Measurements from ENCODE around the gene MORN3.
"Not testable (repeated sequence)": the region's sequence is repeated elsewhere in the genome, so short reads cannot be mapped to it uniquely, and the experiment has no call there.

The MORN3 gene

DNA sequence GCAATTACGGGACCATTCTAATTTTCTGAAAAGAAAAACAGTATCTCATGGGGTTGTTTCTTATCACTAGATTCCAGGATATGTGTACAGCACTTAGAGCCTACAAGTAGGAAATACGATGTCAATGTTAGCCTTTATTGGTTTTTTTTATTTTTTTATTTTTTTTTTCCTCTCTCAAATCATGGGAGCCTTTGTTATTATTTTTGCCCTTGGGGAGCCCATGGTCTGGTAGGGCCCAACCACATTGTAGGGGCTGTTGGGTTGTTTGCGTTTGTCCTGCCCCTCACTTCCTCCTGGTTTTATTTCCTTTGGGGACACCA is 5.9 kb downstream of the MORN3 start:
- Mint-ChIP-seq H3K4me1 (ENCODE audit: low read depth) (peaks cover 74% of the 10 kb centered on the region), H3K27me3 (no peaks in the 10 kb centered on the region), H3K9me3 (ENCODE audit: low read depth) (no peaks in the 10 kb centered on the region), H3K27ac (peak overlapping the region; percentile 95), H3K36me3 (no peaks in the 10 kb centered on the region), H3K4me3 (peak overlapping the region; percentile 89)

DNA sequence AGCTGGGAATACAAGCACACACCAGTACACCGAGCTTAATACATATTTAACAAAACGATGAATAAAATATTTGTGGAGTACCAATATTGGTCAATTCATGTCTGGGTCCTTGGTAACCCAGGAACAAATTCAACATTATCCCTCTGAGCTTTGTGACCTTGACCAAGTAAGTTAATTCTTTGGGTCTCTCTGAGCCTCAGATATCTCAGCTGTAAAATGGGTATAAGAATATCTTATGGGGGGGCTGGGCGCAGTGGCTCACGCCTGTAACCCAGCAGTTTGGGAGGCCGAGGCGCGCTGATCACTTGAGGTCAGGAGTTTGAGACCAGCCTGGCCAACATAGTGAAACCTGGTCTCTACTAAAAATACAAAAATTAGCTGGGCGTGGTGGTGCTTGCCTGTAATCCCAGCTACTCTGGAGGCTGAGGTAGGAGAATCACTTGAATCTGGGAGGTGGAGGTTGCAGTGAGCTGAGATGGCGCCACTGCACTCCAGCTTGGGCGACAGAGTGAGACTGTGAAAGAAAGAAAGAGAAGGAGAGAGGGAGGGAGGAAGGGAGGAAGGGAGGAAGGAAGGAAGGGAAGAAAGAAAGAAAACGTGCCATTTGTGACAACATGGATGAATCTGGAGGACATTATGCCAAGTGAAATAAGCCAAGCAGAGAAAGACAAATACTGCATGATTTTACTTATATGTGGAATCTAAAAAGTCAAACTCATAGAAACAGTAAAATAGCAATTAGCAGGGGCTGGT is 7.9 kb downstream of the MORN3 start:
- H3K27me3 Mint-ChIP-seq; H3K9me3 Mint-ChIP-seq (ENCODE audit: low read depth); H3K36me3 Mint-ChIP-seq; H3K4me3 Mint-ChIP-seq: not testable (repeated sequence)
- peaks cover 81% of the 10 kb centered on the region for H3K4me1 Mint-ChIP-seq (ENCODE audit: low read depth)
- peak overlapping the region; percentile 66 for H3K27ac Mint-ChIP-seq

DNA sequence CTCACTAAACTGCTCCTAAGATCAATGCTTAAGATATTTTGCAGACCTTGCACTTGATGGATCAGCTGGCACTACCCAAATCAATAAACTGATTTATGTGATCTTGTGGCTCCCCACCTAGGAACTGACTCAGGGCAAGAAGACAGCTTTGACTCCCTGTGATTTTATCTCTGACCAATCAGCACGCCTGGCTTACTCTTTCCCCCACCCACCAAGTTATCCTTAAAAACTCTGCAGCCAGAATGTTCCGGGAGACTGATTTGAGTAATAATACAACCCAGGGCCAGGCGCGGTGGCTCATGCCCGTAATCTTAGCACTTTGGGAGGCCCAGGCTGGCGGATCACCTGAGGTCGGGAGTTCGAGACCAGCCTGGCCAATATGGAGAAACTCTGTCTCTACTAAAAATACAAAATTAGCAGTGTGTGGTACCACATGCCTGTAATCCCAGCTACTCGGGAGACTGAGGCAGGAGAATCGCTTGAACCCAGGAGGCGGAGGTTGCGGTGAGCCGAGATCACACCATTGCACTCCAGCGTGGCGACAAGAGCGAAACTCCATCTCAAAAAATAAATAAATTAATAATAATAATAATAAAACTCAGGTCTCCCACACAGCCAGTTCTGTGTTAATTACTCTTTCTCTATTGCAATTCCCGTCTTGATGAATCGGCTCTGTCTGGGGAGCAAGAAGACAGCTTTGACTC is 12.0 kb downstream of the MORN3 start:
- Mint-ChIP-seq H3K27me3 (no peaks in the 10 kb centered on the region), H3K4me1 (ENCODE audit: low read depth) (peaks cover 56% of the 10 kb centered on the region), H3K36me3 (peaks cover 2% of the 10 kb centered on the region), H3K27ac (peak overlapping the region; percentile 72), H3K4me3 (peak overlapping the region; percentile 33), H3K9me3 (ENCODE audit: low read depth) (no peaks in the 10 kb centered on the region)

DNA sequence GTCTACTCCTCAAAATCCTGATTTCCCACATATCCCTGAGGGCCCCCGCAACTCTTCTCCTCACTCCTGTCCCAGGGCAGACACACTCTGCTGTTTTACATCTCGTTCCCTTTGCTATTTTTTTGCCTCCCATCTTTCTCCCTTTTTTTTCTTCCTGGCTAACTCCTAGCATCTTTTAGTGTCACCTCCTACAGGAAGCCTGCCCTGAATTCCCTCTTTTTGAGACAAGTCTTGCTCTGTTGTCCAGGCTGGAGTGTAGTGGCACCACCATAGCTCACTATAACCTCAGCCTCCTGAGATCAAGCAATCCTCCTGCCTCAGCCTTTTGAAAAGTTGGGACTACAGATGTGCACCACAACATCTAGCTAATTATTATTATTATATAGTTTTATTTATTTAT is 13.3 kb downstream of the MORN3 start:
- Mint-ChIP-seq H3K4me3 (no peak overlapping the region), H3K4me1 (ENCODE audit: low read depth) (peaks cover 44% of the 10 kb centered on the region), H3K27me3 (no peaks in the 10 kb centered on the region), H3K36me3 (peaks cover 2% of the 10 kb centered on the region), H3K9me3 (ENCODE audit: low read depth) (no peaks in the 10 kb centered on the region), H3K27ac (no peak overlapping the region)

DNA sequence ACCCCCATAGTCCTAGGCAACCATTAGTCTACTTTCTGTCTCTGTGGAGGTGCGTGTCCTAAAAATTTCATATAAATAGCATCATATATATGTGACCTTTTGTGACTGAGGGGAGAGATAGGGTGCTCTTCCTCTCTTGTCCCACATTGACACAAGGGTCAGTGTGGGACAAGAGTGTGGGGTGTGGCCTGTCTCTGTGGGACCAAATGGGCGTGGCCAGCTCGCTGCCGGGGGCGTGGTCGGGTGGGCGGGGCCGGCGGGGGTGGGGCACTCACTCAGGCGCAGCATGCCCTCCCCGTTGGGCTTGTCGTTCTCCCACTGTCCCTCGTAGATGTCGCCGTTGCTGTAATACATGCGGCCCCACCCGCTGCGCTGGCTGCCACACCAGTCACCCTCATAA is 15.5 kb downstream of the MORN3 start:
- Mint-ChIP-seq H3K36me3 (peaks cover 2% of the 10 kb centered on the region), H3K4me1 (ENCODE audit: low read depth) (peaks cover 41% of the 10 kb centered on the region), H3K9me3 (ENCODE audit: low read depth) (no peaks in the 10 kb centered on the region), H3K27ac (no peak overlapping the region), H3K27me3 (no peaks in the 10 kb centered on the region), H3K4me3 (no peak overlapping the region)

DNA sequence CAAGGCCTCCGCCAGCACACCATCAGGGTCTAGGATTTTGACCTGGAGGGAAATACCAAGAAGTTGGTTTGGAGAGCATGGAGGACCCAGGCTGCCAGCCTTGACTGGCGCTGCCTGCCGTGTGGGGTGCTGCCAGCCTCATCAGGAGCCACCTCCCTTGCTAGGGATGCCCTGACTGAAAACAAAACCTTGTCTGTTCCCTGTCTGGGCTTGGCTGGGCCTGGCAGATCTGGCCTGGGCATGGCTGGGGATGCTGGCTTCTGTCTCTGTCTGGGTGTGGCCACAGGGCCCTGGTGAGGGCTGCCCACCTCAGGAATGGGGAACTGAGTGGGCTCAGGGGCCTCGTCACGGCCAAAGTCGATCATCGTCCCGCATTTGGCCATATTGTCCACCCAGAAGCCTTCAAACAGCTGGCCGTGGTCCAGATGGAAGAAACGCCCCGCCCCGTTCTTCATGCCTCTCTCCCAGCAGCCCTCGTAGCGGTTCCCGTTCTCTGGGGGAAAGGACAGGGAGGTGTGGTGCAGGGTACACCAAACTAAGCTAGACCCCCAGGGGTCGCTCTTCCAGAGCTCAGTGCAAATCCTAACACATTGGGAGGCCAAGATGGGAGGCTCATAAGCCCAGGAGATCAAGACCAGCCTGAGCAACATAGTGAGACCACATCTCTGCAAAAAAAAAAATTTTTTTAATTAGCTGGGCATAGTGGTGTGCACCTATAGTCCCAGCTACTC is 16.5 kb downstream of the MORN3 start:
- no peak overlapping the region for H3K27ac Mint-ChIP-seq
- H3K27me3 Mint-ChIP-seq = no peaks in the 10 kb centered on the region
- peaks cover 2% of the 10 kb centered on the region for H3K36me3 Mint-ChIP-seq
- no peaks in the 10 kb centered on the region for H3K9me3 Mint-ChIP-seq (ENCODE audit: low read depth)
- peaks cover 34% of the 10 kb centered on the region for H3K4me1 Mint-ChIP-seq (ENCODE audit: low read depth)
- H3K4me3 Mint-ChIP-seq = no peak overlapping the region

DNA sequence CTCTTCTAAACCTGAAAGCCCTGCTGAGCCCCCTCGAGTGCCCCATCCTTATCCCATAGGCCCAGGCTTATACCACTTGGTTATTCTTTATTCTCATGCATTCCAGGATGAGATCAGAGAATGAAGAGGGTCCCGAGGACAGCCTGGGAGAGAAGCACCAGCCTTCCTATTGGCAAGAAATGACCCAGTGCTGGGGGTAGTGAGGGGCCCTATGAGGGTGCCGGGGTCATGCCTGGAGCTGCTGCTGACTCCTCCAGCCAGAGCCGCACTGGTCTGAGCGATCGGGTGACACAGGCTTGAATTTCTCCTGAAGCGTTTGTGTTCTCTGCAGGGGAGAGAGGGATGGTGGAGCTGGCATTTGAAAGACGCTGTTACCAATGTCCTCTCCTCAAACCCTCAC is 18.1 kb downstream of the MORN3 start:
- Mint-ChIP-seq H3K27ac (no peak overlapping the region), H3K4me3 (no peak overlapping the region), H3K4me1 (ENCODE audit: low read depth) (peaks cover 25% of the 10 kb centered on the region), H3K9me3 (ENCODE audit: low read depth) (no peaks in the 10 kb centered on the region), H3K36me3 (peaks cover 2% of the 10 kb centered on the region), H3K27me3 (no peaks in the 10 kb centered on the region)

DNA sequence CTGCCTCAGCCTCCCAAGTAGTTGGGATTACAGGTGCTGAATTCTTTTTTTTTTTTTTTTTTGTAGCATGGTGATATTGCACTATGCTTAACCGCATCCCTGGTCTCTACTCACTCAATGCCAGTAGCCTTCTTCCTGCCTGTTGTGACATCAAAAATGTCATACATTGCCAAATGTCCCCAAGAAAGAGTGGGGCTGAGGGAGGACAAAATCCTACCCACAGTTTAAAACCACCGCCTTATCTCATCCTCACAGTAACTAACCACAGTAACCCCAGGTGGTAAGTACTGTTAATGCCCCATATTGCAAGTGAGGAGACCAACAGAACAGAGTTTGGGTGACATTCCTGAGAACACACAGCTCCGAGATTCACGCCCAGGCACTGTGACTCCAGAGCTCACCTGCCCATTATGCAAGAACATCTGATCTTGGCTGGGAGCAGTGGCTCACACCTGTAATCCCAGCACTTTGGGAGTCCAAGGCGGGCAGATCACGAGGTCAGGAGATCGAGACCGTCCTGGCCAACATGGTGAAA is 19.6 kb downstream of the MORN3 start:
- no peak overlapping the region for H3K4me3 Mint-ChIP-seq
- peak overlapping the region; percentile 64 for H3K27ac Mint-ChIP-seq
- H3K36me3 Mint-ChIP-seq = no peaks in the 10 kb centered on the region
- peaks cover 24% of the 10 kb centered on the region for H3K4me1 Mint-ChIP-seq (ENCODE audit: low read depth)
- no peaks in the 10 kb centered on the region for H3K9me3 Mint-ChIP-seq (ENCODE audit: low read depth)
- H3K27me3 Mint-ChIP-seq = no peaks in the 10 kb centered on the region

DNA sequence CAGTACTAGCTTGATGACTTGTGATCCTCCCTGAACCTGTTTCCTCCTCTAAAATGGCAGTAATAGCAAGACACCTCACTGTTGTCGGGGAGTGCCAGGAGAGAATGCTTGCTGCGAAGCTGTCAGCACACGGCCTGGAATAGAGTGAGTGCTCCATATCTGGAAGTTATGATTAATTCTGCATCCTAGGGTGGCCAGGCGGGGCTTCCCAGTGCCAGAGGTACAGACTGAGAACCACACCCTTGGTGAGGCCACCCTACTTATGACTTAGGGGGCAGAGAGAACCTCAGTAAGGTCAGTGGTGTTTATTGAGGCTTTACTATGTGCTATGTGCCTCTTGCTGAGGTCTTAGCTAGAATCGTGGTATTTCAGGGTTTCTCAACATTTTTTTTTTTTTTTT is 20.1 kb downstream of the MORN3 start:
- peaks cover 21% of the 10 kb centered on the region for H3K4me1 Mint-ChIP-seq (ENCODE audit: low read depth)
- H3K9me3 Mint-ChIP-seq (ENCODE audit: low read depth) = no peaks in the 10 kb centered on the region
- H3K4me3 Mint-ChIP-seq = no peak overlapping the region
- H3K36me3 Mint-ChIP-seq = no peaks in the 10 kb centered on the region
- peak overlapping the region; percentile 64 for H3K27ac Mint-ChIP-seq
- no peaks in the 10 kb centered on the region for H3K27me3 Mint-ChIP-seq

DNA sequence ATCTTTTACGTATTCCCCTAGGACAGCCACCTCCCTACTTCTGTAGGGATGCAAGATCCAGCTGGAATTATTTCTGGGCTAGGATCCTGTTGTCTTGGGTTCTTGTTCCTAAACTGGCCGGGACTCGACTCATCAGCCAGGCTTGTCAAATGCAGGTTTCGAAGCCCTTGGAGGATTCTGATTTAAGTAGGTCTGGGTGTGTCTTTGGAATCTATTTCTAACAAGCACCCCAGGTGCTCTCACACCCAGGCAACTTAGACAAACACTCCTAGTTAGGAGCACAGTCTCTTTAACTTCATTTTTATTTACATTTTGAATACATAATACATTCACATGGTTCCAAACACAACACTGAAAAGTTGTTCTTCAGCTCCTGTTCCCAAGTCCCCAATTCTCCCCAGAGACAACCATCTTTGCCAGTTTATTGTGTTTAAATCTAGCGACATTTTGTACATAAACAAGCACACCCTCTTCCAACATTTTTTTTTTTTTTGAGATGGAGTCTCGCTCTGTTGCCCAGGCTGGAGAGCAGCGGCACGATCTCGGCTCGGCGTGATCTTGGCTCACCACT is 20.9 kb downstream of the MORN3 start:
- no peak overlapping the region for H3K27ac Mint-ChIP-seq
- no peaks in the 10 kb centered on the region for H3K36me3 Mint-ChIP-seq
- H3K4me3 Mint-ChIP-seq = no peak overlapping the region
- H3K4me1 Mint-ChIP-seq (ENCODE audit: low read depth) = peaks cover 19% of the 10 kb centered on the region
- no peaks in the 10 kb centered on the region for H3K27me3 Mint-ChIP-seq
- no peaks in the 10 kb centered on the region for H3K9me3 Mint-ChIP-seq (ENCODE audit: low read depth)

DNA sequence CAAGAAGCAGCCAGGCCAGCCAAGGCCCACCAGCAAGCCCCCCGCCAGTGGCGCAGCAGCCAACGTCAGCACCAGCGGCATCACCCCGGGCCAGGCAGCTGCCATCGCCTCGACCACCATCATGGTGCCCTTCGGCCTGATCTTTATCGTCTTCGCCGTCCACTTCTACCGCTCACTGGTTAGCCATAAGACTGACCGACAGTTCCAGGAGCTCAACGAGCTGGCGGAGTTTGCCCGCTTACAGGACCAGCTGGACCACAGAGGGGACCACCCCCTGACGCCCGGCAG is 28.2 kb downstream of the MORN3 start:
- no peak overlapping the region for H3K4me3 Mint-ChIP-seq
- H3K36me3 Mint-ChIP-seq = no peaks in the 10 kb centered on the region
- H3K27ac Mint-ChIP-seq = peak overlapping the region; percentile 86
- H3K9me3 Mint-ChIP-seq (ENCODE audit: low read depth) = no peaks in the 10 kb centered on the region
- no peaks in the 10 kb centered on the region for H3K27me3 Mint-ChIP-seq
- peaks cover 28% of the 10 kb centered on the region for H3K4me1 Mint-ChIP-seq (ENCODE audit: low read depth)

DNA sequence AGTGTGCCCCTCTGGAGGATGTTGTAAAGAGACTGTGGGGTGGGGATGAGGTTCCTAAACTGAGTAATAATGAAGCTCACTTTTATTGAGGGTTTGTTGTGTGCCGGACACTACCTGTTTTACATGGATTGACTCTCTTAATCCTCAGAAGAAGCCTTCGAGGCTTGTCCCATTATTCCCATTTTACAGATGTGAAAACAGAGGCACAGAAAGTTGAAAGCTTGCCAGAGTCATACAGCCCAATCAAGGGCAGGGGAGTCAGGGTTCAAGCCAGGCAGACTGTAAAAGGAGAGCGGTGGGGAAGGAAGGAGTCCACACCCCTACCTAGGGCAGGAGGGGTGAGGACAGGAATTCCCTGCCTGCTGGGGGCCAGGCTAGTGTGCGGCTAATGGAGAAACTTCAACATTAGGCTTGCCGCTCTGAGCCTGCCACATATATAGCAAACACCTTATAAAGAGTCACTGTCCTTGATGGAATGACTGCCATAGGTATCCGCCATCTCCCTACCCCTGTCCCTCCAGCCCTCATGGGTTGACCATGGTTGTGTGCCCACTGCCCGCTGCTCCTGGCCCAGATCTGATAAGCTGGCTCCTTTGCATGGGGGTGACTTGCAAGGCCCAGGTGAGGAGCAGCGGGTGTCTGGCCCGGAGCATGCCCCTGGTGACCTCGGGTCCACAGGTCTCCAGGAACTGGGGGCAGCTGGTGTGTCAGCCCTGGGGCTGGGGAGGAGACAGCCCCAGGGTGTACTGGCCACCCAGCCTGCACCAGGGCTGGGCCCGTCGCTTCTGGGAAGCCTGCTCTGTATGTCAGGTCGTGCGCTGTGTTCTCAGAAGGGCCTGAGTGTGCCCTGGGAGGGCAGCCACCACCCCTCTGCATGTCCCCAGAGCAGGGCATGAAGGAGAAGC is 30.9 kb downstream of the MORN3 start:
- H3K4me3 Mint-ChIP-seq = peak overlapping the region; percentile 75
- H3K27ac Mint-ChIP-seq = peak overlapping the region; percentile 95
- peaks cover 43% of the 10 kb centered on the region for H3K4me1 Mint-ChIP-seq (ENCODE audit: low read depth)
- H3K9me3 Mint-ChIP-seq (ENCODE audit: low read depth) = no peaks in the 10 kb centered on the region
- no peaks in the 10 kb centered on the region for H3K36me3 Mint-ChIP-seq
- H3K27me3 Mint-ChIP-seq = no peaks in the 10 kb centered on the region

DNA sequence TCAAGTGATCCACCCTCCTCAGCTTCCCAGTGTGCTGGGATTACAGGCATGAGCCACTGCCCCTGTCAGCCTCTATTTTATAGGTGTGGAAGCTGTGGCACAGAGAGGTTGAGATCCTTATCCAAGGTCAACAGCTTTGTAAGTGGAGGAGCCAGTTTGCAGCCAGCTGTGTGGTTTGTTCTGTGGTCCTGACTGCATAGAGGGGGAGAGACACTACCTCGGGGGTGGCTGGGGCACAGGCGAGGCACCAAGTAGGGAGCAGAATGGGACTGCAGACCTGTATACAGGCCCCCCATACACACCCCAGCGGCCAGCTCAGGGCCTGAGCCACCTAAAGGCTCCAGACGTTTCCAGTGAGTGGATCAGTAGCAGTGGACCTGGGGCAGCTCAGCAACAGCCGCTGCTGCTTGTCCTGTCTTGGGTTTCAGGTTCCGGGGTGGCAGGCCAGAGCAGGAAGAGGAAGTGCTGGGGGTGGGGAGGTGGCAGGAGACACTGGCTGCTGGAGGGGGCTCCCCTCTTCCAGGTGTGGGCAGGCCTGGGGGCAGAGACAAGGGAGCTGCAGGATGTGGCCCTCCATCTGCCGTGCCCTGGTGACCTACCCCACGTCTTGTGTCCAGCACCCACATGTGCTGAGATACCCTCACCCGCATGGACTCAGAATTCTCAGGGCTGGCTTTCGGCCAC is 32.1 kb downstream of the MORN3 start:
- H3K27me3 Mint-ChIP-seq = no peaks in the 10 kb centered on the region
- H3K4me1 Mint-ChIP-seq (ENCODE audit: low read depth) = peaks cover 54% of the 10 kb centered on the region
- H3K4me3 Mint-ChIP-seq = peak overlapping the region; percentile 75
- no peaks in the 10 kb centered on the region for H3K36me3 Mint-ChIP-seq
- peak overlapping the region; percentile 95 for H3K27ac Mint-ChIP-seq
- no peaks in the 10 kb centered on the region for H3K9me3 Mint-ChIP-seq (ENCODE audit: low read depth)

DNA sequence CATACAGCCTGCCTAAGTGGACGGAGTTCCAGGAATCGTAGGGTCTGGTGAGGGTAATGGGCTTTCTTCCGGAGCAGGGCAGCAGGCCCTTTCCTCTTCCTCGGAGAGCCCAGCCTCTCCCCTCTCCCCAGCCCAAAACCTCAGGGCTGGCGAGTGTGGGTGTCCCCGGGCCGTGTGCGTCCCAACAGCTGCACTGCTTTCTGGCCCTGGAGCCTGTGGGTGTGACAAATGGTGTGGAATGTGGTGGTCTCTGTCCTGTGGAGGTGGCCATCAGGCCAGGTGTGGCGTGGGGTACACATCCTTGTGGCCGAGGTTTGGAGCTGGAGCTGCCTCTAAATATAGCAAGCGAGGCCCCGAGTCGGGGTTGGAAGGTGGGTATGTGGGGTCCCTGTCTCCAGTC is 34.6 kb downstream of the MORN3 start:
- Mint-ChIP-seq H3K27me3 (no peaks in the 10 kb centered on the region), H3K36me3 (peaks cover 9% of the 10 kb centered on the region), H3K9me3 (ENCODE audit: low read depth) (no peaks in the 10 kb centered on the region), H3K27ac (peak overlapping the region; percentile 89), H3K4me1 (ENCODE audit: low read depth) (peaks cover 72% of the 10 kb centered on the region), H3K4me3 (peak overlapping the region; percentile 69)
